Endothelial cell (in vitro differentiated cells): Measurements from ENCODE around the gene KLB. TPM values are rescaled to one million over a fixed set of nuclear protein-coding genes. Genes with fewer than 3 reads are reported as not detected.

Experiments
- DNase-seq: peaks from one replicate; pipeline ENCODE4 v3.0.0; 2021; ENCODE audit warnings: low spot score
- H3K27ac Mint-ChIP-seq: one replicate; pipeline ENCODE4 v1.8.0; 2021; ENCODE audit warnings: mixed read lengths, inconsistent platforms; ENCODE audit not compliant: unreplicated experiment
- H3K27me3 Mint-ChIP-seq: one replicate; pipeline ENCODE4 v1.8.0; 2021; ENCODE audit warnings: mild to moderate bottlenecking, moderate library complexity, mixed read lengths, inconsistent platforms; ENCODE audit not compliant: unreplicated experiment
- H3K36me3 Mint-ChIP-seq: one replicate; pipeline ENCODE4 v1.8.0; 2021; ENCODE audit warnings: mild to moderate bottlenecking, low read depth, mixed read lengths, inconsistent platforms; ENCODE audit not compliant: unreplicated experiment
- H3K4me1 Mint-ChIP-seq: one replicate; pipeline ENCODE4 v1.8.0; 2021; ENCODE audit warnings: mild to moderate bottlenecking, mixed read lengths, inconsistent platforms; ENCODE audit not compliant: unreplicated experiment
- H3K4me3 Mint-ChIP-seq: one replicate; pipeline ENCODE4 v1.8.0; 2021; ENCODE audit warnings: mild to moderate bottlenecking, mixed read lengths, inconsistent platforms; ENCODE audit not compliant: unreplicated experiment
- H3K9me3 Mint-ChIP-seq: one replicate; pipeline ENCODE4 v1.8.0; 2021; ENCODE audit warnings: mixed read lengths, inconsistent platforms; ENCODE audit not compliant: unreplicated experiment
- microRNA-seq: library from miRNA; unstranded; fragments of <30 nt; microRNA quantifications from one replicate; pipeline ENCODE4, GENCODE V29; 2020; ENCODE audit not compliant: unreplicated experiment
- total RNA-seq: library from RNA; stranded (reverse); fragmentation: NEBNext Ultra II Directional; extraction: Animal tissue kit (Norgen Biotek cat#: 25700); gene quantifications from one replicate; pipeline ENCODE4 v1.2.1, GENCODE V29; 2021; ENCODE audit not compliant: unreplicated experiment
- TF ChIP-seq, protein P1 (sequence below): fragments of 200-600 bp; sonication (generic); IDR thresholded peaks from one replicate; pipeline ENCODE4 v1.5.0; 2021; ENCODE audit warnings: antibody characterized with exemption; ENCODE audit not compliant: unreplicated experiment

KLB gene
- total RNA-seq, 1 donor from 2014 or later, result not detected

- no peaks in the 10 kb centered on the region for H3K9me3 Mint-ChIP-seq
- H3K4me1 Mint-ChIP-seq, result no peaks in the 10 kb centered on the region
- peaks cover 7% of the 10 kb centered on the region for H3K36me3 Mint-ChIP-seq
- H3K27me3 Mint-ChIP-seq, result no peaks in the 10 kb centered on the region
- no peak for DNase-seq
- TF ChIP-seq, protein P1, sequence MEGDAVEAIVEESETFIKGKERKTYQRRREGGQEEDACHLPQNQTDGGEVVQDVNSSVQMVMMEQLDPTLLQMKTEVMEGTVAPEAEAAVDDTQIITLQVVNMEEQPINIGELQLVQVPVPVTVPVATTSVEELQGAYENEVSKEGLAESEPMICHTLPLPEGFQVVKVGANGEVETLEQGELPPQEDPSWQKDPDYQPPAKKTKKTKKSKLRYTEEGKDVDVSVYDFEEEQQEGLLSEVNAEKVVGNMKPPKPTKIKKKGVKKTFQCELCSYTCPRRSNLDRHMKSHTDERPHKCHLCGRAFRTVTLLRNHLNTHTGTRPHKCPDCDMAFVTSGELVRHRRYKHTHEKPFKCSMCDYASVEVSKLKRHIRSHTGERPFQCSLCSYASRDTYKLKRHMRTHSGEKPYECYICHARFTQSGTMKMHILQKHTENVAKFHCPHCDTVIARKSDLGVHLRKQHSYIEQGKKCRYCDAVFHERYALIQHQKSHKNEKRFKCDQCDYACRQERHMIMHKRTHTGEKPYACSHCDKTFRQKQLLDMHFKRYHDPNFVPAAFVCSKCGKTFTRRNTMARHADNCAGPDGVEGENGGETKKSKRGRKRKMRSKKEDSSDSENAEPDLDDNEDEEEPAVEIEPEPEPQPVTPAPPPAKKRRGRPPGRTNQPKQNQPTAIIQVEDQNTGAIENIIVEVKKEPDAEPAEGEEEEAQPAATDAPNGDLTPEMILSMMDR, result no peak
- H3K4me3 Mint-ChIP-seq, result no peak overlapping the region
- H3K27ac Mint-ChIP-seq, result no peak overlapping the region
These were observed 88.9 kb downstream of the KLB start for GRCh38 chr4:39495446-39496213.

DNA sequence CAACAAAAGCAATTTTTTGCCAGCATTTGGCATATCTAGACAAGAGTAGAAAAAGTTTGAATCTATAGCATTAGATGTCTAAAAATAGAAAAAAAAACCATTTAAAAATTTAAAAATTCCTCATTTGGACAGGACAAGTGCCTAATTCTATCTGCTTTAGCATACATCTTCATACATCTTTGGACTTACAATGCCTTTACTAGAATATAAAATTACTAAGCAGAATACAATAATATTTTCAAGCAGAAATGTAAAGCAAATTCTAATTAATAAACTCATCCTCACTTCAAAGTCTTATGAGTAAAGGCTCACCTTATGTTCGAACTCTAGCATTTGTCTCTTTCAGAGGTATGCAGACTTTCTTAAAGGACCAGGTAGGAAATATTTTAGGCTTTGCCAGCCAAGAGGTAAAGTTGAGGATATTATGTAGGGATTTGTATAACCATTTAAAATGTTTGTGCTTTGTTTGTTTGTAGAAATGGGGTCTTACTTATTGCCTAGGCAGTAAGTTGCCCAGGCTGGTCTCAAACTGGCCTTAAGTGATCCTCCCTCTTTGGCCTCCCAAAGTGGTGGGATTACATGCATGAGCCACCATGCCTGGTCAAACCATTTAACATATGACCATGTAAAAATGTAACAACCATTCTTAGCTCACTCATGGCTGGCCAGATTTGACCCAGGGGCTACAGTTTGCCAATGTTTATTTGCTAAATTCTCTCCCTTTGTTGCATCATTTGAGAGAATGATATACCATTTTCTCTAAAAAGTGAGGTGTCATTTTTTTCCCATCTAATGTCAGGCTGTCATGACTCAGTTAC is 91.4 kb downstream of the KLB start:
- H3K36me3 Mint-ChIP-seq, result peaks cover 14% of the 10 kb centered on the region

DNA sequence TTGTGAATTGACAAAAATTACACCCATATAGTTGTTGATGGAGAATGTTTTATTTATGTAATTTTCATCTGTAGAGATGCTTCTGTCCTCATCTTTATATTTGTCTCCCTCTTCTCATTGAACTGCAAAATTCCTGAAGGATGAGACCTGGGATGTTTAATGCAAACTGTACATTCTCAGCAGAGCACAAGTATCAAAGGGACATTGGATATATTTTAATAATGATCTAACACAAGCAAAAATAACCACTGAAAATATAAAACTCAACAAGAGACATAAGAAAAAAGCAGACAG is 91.9 kb downstream of the KLB start:
- H3K36me3 Mint-ChIP-seq, result peaks cover 19% of the 10 kb centered on the region
- no peaks in the 10 kb centered on the region for H3K4me1 Mint-ChIP-seq
- DNase-seq, result no peak
- no peaks in the 10 kb centered on the region for H3K27me3 Mint-ChIP-seq
- H3K27ac Mint-ChIP-seq, result no peak overlapping the region
- H3K9me3 Mint-ChIP-seq, result no peaks in the 10 kb centered on the region
- no peak overlapping the region for H3K4me3 Mint-ChIP-seq
- TF ChIP-seq, protein P1, result no peak

More for the DNA sequence above, 91.4 kb downstream of the KLB start:
- TF ChIP-seq, protein P1, result no peak
- Mint-ChIP-seq H3K27ac (no peak overlapping the region), H3K4me3 (no peak overlapping the region), H3K9me3 (no peaks in the 10 kb centered on the region), H3K27me3 (no peaks in the 10 kb centered on the region), H3K4me1 (no peaks in the 10 kb centered on the region)
- DNase-seq, result no peak

Small RNA genes lying within 50 kb of the gene (microRNA-seq; reads per million reads assigned to microRNA genes)
- gene MIR5591, result not detected

Other genes with a start within 250 kb of the KLB start
- gene WDR19, start 224.4 kb upstream of the KLB start, total RNA-seq, result 35.8 TPM
- 47.5 TPM for gene RFC1, start 40.6 kb upstream of the KLB start, total RNA-seq
- 1,562 TPM for gene RPL9, start 52.0 kb downstream of the KLB start, total RNA-seq
- 9.8 TPM for gene LIAS, start 52.1 kb downstream of the KLB start, total RNA-seq
- gene UGDH, start 120.5 kb downstream of the KLB start, total RNA-seq, result 93.9 TPM
- gene SMIM14, start 231.9 kb downstream of the KLB start, total RNA-seq, result 19.4 TPM